Measurements from ENCODE around the gene CHCHD6.

Gene CHCHD6

GRCh38 chr3:127009531-127009930 lies 305.5 kb downstream of the CHCHD6 start:
- H3K4me1 ChIP-seq (ENCODE audit: control insufficient read depth, insufficient read depth, low read length): peaks cover 4% of the 10 kb centered on the region
- no peak overlapping the region for H3K4me3 ChIP-seq (ENCODE audit: insufficient read depth, low read depth, low read length)
- H3K27me3 ChIP-seq (ENCODE audit: control insufficient read depth, insufficient read depth, low read length, poor library complexity, severe bottlenecking): no peaks in the 10 kb centered on the region
- 73 to 75% methylated on average over 10 of the region's 10 CpGs for WGBS, 2 experiments
- H3K27ac ChIP-seq (ENCODE audit: insufficient read depth, low read depth, low read length, poor library complexity, severe bottlenecking): no peak overlapping the region
- H3K36me3 ChIP-seq (ENCODE audit: control insufficient read depth, insufficient read depth, low read length): peaks cover 21% of the 10 kb centered on the region
- no peaks in the 10 kb centered on the region for H3K9me3 ChIP-seq (ENCODE audit: control insufficient read depth, low read length)

All from ectodermal cell (in vitro differentiated cells).